Neural progenitor cell (in vitro differentiated cells): Measurements from ENCODE around the gene CCND2.

ENCODE experiments used
- EZH2 ChIP-seq: fragments of 200-600 bp; sonication (generic); IDR thresholded peaks from 2 replicates; pipeline ENCODE4 v1.6.1; 2017; ENCODE audit warnings: antibody characterized with exemption, mild to moderate bottlenecking, moderate library complexity
- TF ChIP-seq, protein P1 (sequence below): fragments of 200-600 bp; sonication (generic); IDR thresholded peaks from 2 replicates; pipeline ENCODE4 v1.5.1; 2017; ENCODE audit warnings: antibody characterized with exemption, mild to moderate bottlenecking

DNA sequence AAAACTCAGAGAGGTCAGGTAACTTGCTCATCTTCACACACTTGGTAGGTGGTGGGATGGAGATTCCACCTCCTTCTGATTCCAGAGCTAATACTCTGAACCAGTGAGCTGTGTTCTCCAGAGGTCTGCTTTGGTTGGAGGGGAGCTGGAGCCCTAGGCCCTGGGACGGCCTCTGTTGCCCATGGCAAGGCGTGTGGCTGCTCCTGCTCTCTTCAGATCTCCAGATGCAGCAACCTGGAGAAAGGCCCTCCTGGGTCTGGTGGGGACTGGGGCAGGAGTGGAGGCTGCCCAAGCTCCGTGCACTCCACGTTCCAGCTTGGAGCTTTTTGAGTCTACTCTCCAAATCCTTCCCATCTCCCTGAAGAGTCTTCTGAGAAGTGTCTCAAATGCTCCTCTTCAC is 10.7 kb downstream of the CCND2 start:
- TF ChIP-seq, protein P1, sequence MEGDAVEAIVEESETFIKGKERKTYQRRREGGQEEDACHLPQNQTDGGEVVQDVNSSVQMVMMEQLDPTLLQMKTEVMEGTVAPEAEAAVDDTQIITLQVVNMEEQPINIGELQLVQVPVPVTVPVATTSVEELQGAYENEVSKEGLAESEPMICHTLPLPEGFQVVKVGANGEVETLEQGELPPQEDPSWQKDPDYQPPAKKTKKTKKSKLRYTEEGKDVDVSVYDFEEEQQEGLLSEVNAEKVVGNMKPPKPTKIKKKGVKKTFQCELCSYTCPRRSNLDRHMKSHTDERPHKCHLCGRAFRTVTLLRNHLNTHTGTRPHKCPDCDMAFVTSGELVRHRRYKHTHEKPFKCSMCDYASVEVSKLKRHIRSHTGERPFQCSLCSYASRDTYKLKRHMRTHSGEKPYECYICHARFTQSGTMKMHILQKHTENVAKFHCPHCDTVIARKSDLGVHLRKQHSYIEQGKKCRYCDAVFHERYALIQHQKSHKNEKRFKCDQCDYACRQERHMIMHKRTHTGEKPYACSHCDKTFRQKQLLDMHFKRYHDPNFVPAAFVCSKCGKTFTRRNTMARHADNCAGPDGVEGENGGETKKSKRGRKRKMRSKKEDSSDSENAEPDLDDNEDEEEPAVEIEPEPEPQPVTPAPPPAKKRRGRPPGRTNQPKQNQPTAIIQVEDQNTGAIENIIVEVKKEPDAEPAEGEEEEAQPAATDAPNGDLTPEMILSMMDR = no peak
- TF ChIP-seq EZH2 = no peak
